ENCODE results near the gene BRD3.

GRCh38 chr9:134011401-134011800 lies 56.4 kb downstream of the BRD3 start:
- TF ChIP-seq CTCF (IDR thresholded peaks at IDR 0.05) (no peak), EP300 (IDR thresholded peaks at IDR 0.05) (no peak)
